NCI-H226 (cell line): ENCODE results near the gene OPN1MW.
"Not testable (repeated sequence)": the region's sequence is repeated elsewhere in the genome, so short reads cannot be mapped to it uniquely, and the experiment has no call there.

Experiments used
- DNase-seq: peaks from one replicate; pipeline ENCODE4 v3.0.0-alpha.2; 2015

OPN1MW gene

GRCh38 chrX:154182296-154182695 is at the start of gene OPN1MW:
OPN1MW (plus strand) TSS chrX:154182596; CDS start chrX:154182678, 82 bp downstream.
- not testable (repeated sequence) for DNase-seq

GRCh38 chrX:154135458-154136229 is 46.8 kb upstream of the OPN1MW start:
- no peak for DNase-seq

GRCh38 chrX:154136627-154137161 is 45.7 kb upstream of the OPN1MW start:
- DNase-seq = no peak

- no peak for DNase-seq
Observed at GRCh38 chrX:154138857-154139256, 43.5 kb upstream of the OPN1MW start.

- no peak for DNase-seq
Observed at GRCh38 chrX:154140206-154140605, 42.2 kb upstream of the OPN1MW start.

- DNase-seq = no peak
Observed at GRCh38 chrX:154140742-154141141, 41.7 kb upstream of the OPN1MW start.

- no peak for DNase-seq
Observed at GRCh38 chrX:154142386-154142785, 40.0 kb upstream of the OPN1MW start.

GRCh38 chrX:154142950-154143745 is 39.2 kb upstream of the OPN1MW start:
- DNase-seq = no peak

GRCh38 chrX:154144010-154144409 is 38.4 kb upstream of the OPN1MW start, which contains the start of gene OPN1LW:
OPN1LW (plus strand) TSS chrX:154144243; CDS start chrX:154144284, 41 bp downstream.
- not testable (repeated sequence) for DNase-seq

GRCh38 chrX:154151030-154151429 is 31.4 kb upstream of the OPN1MW start:
- DNase-seq = not testable (repeated sequence)

- DNase-seq = not testable (repeated sequence)
Observed at GRCh38 chrX:154156221-154156620, 26.2 kb upstream of the OPN1MW start.

- not testable (repeated sequence) for DNase-seq
Observed at GRCh38 chrX:154157207-154157606, 25.2 kb upstream of the OPN1MW start.

- not testable (repeated sequence) for DNase-seq
Observed at GRCh38 chrX:154159345-154159744, 23.1 kb upstream of the OPN1MW start.

GRCh38 chrX:154164902-154165301 is 17.5 kb upstream of the OPN1MW start:
- DNase-seq = not testable (repeated sequence)

GRCh38 chrX:154168384-154168783 is 14.0 kb upstream of the OPN1MW start:
- not testable (repeated sequence) for DNase-seq

GRCh38 chrX:154172535-154172943 is 9.9 kb upstream of the OPN1MW start:
- not testable (repeated sequence) for DNase-seq

GRCh38 chrX:154174356-154174755 is 8.0 kb upstream of the OPN1MW start:
- not testable (repeated sequence) for DNase-seq

- not testable (repeated sequence) for DNase-seq
Observed at GRCh38 chrX:154183794-154184193, 1.4 kb downstream of the OPN1MW start.

GRCh38 chrX:154192846-154193245 is 10.4 kb downstream of the OPN1MW start:
- DNase-seq = not testable (repeated sequence)

GRCh38 chrX:154194316-154194715 is 11.9 kb downstream of the OPN1MW start:
- DNase-seq = not testable (repeated sequence)

- DNase-seq = not testable (repeated sequence)
Observed at GRCh38 chrX:154196466-154196865, 14.1 kb downstream of the OPN1MW start.

- not testable (repeated sequence) for DNase-seq
Observed at GRCh38 chrX:154209670-154210418, 27.4 kb downstream of the OPN1MW start.

- DNase-seq = not testable (repeated sequence)
Observed at GRCh38 chrX:154211057-154211456, 28.7 kb downstream of the OPN1MW start.
